Measurements from ENCODE around the gene PUM2. TPM values are rescaled to one million over a fixed set of nuclear protein-coding genes. Genes with fewer than 3 reads are reported as not detected.

PUM2 gene
- total RNA-seq, 1 experiment from 2014 or later, result 105 TPM

DNA sequence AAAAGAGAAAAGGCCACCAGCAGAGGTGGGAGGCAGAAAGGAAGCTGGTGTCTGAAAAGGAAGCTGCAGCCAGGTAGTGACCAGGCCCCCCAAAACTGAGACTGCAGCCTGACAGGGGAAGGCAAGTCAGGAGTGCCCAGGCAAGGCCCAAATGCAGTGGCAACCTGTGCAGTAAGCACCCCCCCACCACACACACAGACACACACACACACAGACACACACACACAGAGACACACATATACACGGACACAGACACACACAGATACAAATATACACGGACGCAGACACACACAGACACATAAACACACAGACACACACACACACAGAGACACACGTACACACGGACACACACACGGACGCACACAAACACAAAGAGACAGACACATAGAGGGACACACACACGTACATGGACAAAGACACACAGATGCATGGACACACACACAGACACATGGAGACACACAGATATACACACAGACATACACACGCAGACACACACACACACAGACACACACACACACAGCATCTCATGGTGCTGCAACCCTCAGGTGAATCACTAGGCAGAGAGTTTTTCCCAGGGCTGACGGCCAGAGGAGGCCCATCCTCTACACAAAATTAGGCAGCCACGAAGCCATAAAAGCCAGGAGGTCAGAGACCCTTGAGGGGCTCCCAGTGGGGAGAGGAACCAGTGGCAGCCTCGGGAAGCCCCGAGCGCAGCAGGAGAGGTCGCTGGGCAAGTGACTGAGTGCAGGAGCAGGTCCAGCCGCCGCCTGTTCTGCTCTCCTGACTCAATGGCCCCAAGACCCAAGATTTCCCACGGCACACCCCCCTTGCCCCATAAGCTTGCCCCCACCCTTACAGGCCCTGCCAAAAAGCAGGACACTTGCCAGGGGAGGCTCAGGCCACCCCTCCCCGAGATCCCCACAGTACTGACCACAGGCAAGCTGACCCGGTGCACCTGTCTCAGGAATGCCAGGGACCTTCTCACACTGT, 132.0 kb downstream of the PUM2 start:
- no peaks in the 10 kb centered on the region for H3K36me3 ChIP-seq (ENCODE audit: control insufficient read depth in 1 of 2, insufficient read depth in 2 of 2, low read length in 2 of 2)
- H3K27ac ChIP-seq (ENCODE audit: low read depth, low read length), result no peak overlapping the region
- no TSS peak for BruUV-seq (replicated peaks)
- no peak overlapping the region for H3K9ac ChIP-seq (ENCODE audit: low read length)
- no peaks in the 10 kb centered on the region for H3K9me3 ChIP-seq (ENCODE audit: control insufficient read depth in 1 of 2, insufficient read depth in 1 of 2, low read depth in 1 of 2, low read length in 2 of 2)
- no peaks in the 10 kb centered on the region for H3K9me2 ChIP-seq (ENCODE audit: insufficient read depth)
- H2AFZ ChIP-seq (ENCODE audit: low read depth, low read length, poor library complexity, severe bottlenecking), result no peak overlapping the region
- H3K27me3 ChIP-seq (ENCODE audit: insufficient read depth, low read length), result no peaks in the 10 kb centered on the region
- H3K4me1 ChIP-seq (ENCODE audit: control insufficient read depth in 1 of 2, insufficient read depth in 2 of 2, low read length in 2 of 2), result peaks cover 15 to 49% of the 10 kb centered on the region in 2 experiments
- H3K4me2 ChIP-seq (ENCODE audit: low read length), result no peak overlapping the region
- ChIA-PET POLR2A (no interaction called here), CTCF (no interaction called here), RAD21 (ENCODE audit: low non-redundant PET in 1 of 2, low total read pairs in 2 of 2, uncharacterized antibody in 2 of 2, unreplicated experiment in 2 of 2) (no interaction called here)
- ATAC-seq (no peak), DNase-seq (ENCODE audit: low read depth, low spot score) (no peak)
- TF ChIP-seq TCF7L2 (IDR thresholded peaks at IDR 0.05; ENCODE audit: borderline replicate concordance, extremely low read depth, insufficient read depth, insufficient read length) (no peak), JUND (IDR thresholded peaks at IDR 0.05) (no peak), CEBPB (IDR thresholded peaks at IDR 0.05; ENCODE audit: low read depth) (no peak), ZNF274 (IDR thresholded peaks at IDR 0.05; ENCODE audit: low read depth, low read length) (no peak), EZH2phosphoT487 (IDR thresholded peaks at IDR 0.05; ENCODE audit: borderline replicate concordance) (no peak), RAD21 (IDR thresholded peaks at IDR 0.05; ENCODE audit: low read depth) (no peak), SIN3A (IDR thresholded peaks at IDR 0.05; ENCODE audit: low read depth) (no peak)
- TF ChIP-seq, protein P1, sequence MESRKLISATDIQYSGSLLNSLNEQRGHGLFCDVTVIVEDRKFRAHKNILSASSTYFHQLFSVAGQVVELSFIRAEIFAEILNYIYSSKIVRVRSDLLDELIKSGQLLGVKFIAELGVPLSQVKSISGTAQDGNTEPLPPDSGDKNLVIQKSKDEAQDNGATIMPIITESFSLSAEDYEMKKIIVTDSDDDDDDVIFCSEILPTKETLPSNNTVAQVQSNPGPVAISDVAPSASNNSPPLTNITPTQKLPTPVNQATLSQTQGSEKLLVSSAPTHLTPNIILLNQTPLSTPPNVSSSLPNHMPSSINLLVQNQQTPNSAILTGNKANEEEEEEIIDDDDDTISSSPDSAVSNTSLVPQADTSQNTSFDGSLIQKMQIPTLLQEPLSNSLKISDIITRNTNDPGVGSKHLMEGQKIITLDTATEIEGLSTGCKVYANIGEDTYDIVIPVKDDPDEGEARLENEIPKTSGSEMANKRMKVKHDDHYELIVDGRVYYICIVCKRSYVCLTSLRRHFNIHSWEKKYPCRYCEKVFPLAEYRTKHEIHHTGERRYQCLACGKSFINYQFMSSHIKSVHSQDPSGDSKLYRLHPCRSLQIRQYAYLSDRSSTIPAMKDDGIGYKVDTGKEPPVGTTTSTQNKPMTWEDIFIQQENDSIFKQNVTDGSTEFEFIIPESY (IDR thresholded peaks at IDR 0.05; ENCODE audit: extremely low read depth, insufficient replicate concordance, low read length), result no peak
- intact Hi-C loops (cut with micrococcal nuclease), result no loop called here
- peaks cover 41% of the 10 kb centered on the region for H3K79me2 ChIP-seq (ENCODE audit: insufficient read depth, low read length)
- no peak overlapping the region for H3K4me3 ChIP-seq (replicated peaks in 1 of 2; ENCODE audit: low read depth in 1 of 2, low read length in 2 of 2)
- H4K20me1 ChIP-seq (ENCODE audit: insufficient read depth), result no peaks in the 10 kb centered on the region

Data from HCT116 (cell line).